Activated CD4-positive, alpha-beta T cell treated with anti-CD3 and anti-CD28 coated beads, Interleukin-2, amount 50 U/mL, for 16 hours (primary cell): ENCODE measurements around the gene SCAMP1.

Source experiments
- DNase-seq: peaks from one replicate; pipeline ENCODE4 v3.0.0-alpha.2; 2020

SCAMP1 gene

DNA sequence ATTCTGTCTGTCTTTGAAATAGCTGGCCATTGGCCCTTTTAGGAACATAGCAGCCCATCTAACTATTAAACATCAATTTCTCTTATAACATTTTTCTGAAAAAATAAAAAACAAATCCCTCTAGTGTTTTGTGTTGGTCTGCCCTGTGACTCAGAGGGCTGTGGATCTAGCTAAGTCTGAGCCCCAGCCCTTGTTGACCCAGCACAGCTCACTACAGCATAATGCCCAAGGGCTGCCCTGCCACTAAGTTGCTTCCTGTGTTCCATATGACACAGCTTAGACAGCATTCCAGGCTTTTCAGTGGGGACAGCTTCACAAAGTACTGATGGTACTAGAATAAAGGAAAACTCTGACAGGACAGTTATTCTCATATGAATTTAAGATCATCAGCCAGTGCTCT lies 136.0 kb downstream of the SCAMP1 start:
- DNase-seq, result no peak

GRCh38 chr5:78497573-78498533 lies 137.4 kb downstream of the SCAMP1 start:
- DNase-seq, result no peak

DNA sequence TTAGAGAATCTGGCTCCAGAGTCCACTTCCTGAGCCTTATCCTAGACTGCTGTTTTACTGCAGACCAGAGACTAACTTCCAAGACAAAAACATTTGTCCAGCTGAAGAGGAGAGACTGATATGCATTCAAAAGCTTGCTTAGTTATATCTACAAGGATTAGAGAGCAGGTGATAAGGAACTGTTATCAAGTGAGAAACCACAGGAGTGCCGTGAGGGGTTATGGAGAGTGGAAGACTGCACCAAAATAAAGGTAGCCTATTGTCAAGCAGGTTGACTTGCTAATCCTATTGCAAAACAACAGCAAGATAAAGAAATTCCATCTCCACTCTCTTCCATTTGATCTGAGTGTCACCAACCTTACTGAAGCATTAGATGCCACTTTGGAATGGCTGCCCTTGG lies 139.1 kb downstream of the SCAMP1 start:
- no peak for DNase-seq

GRCh38 chr5:78500028-78500427 lies 139.6 kb downstream of the SCAMP1 start:
- DNase-seq, result no peak

DNA sequence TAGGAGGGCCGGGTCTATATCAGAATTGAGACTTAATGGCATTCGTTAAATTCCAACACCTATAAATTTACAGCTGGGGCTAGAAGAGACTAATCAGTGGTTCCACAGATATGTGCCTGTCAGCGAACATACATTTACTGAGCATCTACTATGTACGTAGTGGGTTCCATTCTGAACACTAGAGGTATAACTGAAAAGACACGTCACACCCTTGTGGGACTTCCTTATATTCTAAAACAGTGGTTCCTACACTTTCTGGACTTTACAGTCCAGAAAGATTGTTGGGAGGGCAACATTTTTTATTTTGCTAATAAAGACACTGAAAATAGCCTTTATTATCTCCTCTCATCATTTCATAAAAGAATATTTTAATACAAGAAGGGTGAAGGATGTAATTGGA lies 140.5 kb downstream of the SCAMP1 start:
- DNase-seq, result no peak

GRCh38 chr5:78501411-78502352 lies 141.3 kb downstream of the SCAMP1 start:
- DNase-seq, result no peak

GRCh38 chr5:78503958-78504653 lies 143.7 kb downstream of the SCAMP1 start:
- no peak for DNase-seq

GRCh38 chr5:78504704-78505677 lies 144.6 kb downstream of the SCAMP1 start:
- DNase-seq, result no peak

- DNase-seq, result no peak
Measured at GRCh38 chr5:78505860-78506259, 145.4 kb downstream of the SCAMP1 start.

- DNase-seq, result no peak
Measured at GRCh38 chr5:78506261-78507024, 146.0 kb downstream of the SCAMP1 start.

GRCh38 chr5:78507531-78507930 lies 147.1 kb downstream of the SCAMP1 start:
- no peak for DNase-seq

DNA sequence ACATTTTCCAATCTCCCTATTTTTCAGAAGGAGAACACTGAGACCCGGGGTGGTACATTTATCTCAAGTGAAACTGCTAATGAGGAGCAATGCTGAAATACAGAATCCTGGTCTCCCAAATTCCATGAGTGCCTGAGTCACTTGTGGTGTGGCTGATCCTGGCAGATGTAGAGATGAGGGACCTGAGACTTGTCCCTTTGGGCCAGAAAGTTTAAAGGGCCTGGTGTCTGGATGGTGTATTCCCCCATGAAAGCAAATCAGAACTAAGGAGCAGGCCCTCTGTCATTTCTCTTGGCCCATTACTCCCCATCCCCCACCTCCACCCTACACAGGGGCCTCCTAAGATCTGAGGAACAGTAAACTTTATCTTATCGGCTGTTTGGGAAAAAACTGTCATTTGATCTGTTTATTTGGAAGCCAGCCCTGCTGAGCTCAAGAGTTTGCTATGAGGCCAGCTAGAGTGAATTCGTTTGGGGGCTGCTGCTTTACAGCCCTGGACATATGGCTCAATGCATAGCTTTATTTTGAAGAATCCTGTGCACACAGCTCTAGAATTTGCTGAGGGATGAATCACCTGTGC lies 147.9 kb downstream of the SCAMP1 start:
- no peak for DNase-seq

GRCh38 chr5:78509145-78509865 lies 148.9 kb downstream of the SCAMP1 start:
- DNase-seq, result no peak

- DNase-seq, result peak; percentile 51
Measured at GRCh38 chr5:78509884-78510769, 149.7 kb downstream of the SCAMP1 start.

DNA sequence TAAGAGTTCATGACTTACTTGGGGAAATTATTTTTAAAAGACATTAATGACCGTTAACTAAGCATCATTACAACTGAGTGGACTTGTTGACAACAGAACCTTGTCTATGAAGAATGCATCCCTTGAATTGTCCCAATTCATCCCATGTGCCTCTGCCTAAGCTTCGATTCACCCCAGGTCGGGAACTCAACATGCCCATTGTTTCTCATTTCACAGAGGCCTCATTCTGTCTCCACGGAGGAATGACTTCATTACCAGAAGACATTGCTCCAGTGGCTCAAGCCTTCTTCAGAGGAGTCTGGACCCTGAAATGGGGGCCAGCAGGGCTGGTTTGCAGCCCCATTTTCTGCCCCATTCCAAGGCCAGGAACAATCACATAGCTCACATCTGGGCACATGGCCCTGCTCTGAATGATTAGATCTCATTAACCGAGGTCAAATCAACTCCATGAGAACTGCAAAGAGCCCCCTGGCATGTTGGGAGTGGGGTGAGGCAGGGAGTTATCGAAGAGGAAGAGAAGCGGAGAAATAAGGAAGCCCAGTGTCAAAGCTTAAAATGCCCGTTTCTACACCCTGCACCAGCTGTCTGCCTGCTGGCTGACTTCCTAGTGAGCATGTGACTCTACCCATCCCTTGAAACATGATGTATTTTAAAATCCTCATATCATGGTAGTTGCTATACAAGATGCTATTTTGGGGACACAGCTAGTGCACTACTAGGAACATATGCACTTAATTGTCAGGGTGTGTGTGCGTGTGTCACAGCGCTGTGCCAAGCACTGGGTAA lies 150.9 kb downstream of the SCAMP1 start:
- DNase-seq, result no peak

DNA sequence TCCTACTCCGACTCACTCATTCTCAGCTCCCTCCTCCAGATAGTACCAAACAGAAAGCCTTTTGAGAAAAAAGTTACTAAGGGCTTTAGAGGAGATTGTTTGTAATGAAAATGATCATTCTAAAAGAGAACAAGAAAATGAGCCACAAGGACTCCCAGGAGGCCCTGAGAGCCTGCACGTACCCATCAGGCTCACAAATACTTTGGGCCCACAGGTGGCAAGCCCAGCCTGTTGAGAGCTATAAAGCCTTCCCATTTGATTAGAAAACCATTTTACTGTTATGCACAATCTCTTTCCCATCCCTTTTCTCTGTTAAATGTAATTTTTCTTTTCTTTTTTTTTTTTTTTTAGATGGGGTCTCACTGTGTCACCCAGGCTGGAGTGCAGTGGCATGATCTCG lies 152.0 kb downstream of the SCAMP1 start:
- no peak for DNase-seq

GRCh38 chr5:78513441-78513840 lies 153.0 kb downstream of the SCAMP1 start:
- no peak for DNase-seq
